ENCODE measurements around the gene ASB15.

Gene ASB15

DNA sequence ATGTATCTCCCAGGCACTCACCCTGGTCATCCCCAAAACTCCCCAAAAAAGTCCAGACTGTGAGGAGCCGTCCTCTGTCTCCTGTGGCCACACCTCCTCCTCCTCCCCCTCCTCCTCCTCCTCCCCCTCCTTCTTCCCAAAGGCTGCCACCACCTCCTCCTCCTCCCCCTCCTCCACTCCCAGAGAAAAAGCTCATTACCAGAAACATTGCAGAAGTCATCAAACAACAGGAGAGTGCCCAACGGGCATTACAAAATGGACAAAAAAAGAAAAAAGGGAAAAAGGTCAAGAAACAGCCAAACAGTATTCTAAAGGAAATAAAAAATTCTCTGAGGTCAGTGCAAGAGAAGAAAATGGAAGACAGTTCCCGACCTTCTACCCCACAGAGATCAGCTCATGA lies 61.1 kb downstream of the ASB15 start:
- 69% methylated on average over 2 of the region's 3 CpGs; no CpG with 5 or more reads in 1 of the 2 experiments for WGBS, 2 experiments (ENCODE audit: insufficient coverage in 2 of 2)
- Histone ChIP-seq H3K4me1 (ENCODE audit: control insufficient read depth, insufficient read depth, low read length, poor library complexity, severe bottlenecking) (peaks cover 7% of the 10 kb centered on the region), H3K27ac (ENCODE audit: low read depth, low read length, severe bottlenecking) (no peak overlapping the region), H3K4me3 (ENCODE audit: extremely low read depth, insufficient read depth, low read length, poor library complexity, severe bottlenecking) (no peak overlapping the region), H3K9me3 (ENCODE audit: control insufficient read depth, low read length) (no peaks in the 10 kb centered on the region), H3K36me3 (ENCODE audit: control insufficient read depth, insufficient read depth, low read length) (no peaks in the 10 kb centered on the region)

DNA sequence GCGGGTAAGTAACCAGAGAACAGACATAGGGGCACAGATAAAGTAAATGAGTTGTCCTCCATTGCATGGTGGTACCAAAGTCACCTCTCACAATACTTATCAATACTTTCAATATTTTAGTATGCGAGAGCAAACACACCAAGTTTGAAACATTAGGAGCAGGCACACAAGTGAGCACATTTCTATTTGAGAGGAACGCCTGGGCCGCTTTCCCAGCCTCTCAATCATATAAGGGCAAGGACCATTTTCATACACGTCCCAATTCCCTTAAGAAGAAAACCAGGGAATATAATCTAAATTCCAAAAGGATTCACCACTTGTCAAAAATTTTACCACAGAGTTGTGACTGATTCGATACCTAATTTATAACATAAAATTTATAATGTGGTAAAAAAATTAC lies 61.6 kb downstream of the ASB15 start:
- Histone ChIP-seq H3K4me3 (ENCODE audit: extremely low read depth, insufficient read depth, low read length, poor library complexity, severe bottlenecking) (no peak overlapping the region), H3K36me3 (ENCODE audit: control insufficient read depth, insufficient read depth, low read length) (no peaks in the 10 kb centered on the region), H3K9me3 (ENCODE audit: control insufficient read depth, low read length) (no peaks in the 10 kb centered on the region), H3K27ac (ENCODE audit: low read depth, low read length, severe bottlenecking) (no peak overlapping the region), H3K4me1 (ENCODE audit: control insufficient read depth, insufficient read depth, low read length, poor library complexity, severe bottlenecking) (peaks cover 7% of the 10 kb centered on the region)
- 89 to 97% methylated on average over 3 to 4 of the region's 6 CpGs for WGBS, 2 experiments (ENCODE audit: insufficient coverage in 2 of 2)

DNA sequence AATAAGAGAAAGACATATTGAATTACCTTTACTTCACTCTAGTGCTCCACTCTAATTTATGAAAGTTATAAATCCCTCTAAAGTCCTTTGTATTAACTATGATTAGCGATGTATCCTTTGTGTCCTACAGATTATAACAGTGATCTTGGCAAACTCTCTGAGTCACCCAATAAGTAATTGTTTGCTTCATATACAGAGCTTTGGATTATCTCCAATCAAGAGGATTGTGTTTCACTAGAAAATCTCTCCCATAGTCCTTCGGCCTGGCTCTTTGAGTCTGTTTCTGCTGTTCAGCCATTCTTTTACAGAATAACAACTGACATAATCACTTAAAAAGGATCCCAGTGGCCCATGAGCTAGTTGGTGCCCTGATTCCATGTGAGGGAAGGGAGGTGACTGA lies 63.5 kb downstream of the ASB15 start:
- Histone ChIP-seq H3K4me3 (ENCODE audit: extremely low read depth, insufficient read depth, low read length, poor library complexity, severe bottlenecking) (no peak overlapping the region), H3K27ac (ENCODE audit: low read depth, low read length, severe bottlenecking) (no peak overlapping the region), H3K4me1 (ENCODE audit: control insufficient read depth, insufficient read depth, low read length, poor library complexity, severe bottlenecking) (peaks cover 5% of the 10 kb centered on the region), H3K36me3 (ENCODE audit: control insufficient read depth, insufficient read depth, low read length) (no peaks in the 10 kb centered on the region), H3K9me3 (ENCODE audit: control insufficient read depth, low read length) (no peaks in the 10 kb centered on the region)
- WGBS, 2 experiments (ENCODE audit: insufficient coverage in 2 of 2), result 100% methylated on average over 1 of the region's 2 CpGs; no CpG with 5 or more reads in 1 of the 2 experiments

DNA sequence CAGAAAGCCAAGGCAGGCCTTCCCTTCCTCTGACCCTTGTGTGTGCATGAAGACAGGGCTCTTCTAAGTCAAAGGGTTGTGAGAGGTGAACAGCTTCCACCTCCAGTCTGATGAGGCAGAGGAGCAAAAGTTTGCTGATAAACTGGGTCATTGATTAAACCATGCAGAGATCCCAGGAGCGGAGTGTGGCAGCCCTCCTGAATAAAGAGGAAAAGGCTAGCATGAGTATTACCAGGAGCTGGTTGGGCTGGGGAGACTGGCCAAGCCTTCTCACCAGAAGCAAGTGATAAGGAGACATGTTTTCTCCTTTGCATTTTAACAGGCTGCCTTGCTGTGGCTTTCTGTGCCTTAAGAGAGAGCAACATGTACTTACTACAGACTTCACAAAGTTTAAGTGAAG lies 64.3 kb downstream of the ASB15 start:
- Histone ChIP-seq H3K4me1 (ENCODE audit: control insufficient read depth, insufficient read depth, low read length, poor library complexity, severe bottlenecking) (no peaks in the 10 kb centered on the region), H3K27ac (ENCODE audit: low read depth, low read length, severe bottlenecking) (no peak overlapping the region), H3K36me3 (ENCODE audit: control insufficient read depth, insufficient read depth, low read length) (no peaks in the 10 kb centered on the region), H3K9me3 (ENCODE audit: control insufficient read depth, low read length) (no peaks in the 10 kb centered on the region), H3K4me3 (ENCODE audit: extremely low read depth, insufficient read depth, low read length, poor library complexity, severe bottlenecking) (no peak overlapping the region)
- 73 to 92% methylated on average over 1 of the region's 1 CpG for WGBS, 2 experiments (ENCODE audit: insufficient coverage in 2 of 2)

DNA sequence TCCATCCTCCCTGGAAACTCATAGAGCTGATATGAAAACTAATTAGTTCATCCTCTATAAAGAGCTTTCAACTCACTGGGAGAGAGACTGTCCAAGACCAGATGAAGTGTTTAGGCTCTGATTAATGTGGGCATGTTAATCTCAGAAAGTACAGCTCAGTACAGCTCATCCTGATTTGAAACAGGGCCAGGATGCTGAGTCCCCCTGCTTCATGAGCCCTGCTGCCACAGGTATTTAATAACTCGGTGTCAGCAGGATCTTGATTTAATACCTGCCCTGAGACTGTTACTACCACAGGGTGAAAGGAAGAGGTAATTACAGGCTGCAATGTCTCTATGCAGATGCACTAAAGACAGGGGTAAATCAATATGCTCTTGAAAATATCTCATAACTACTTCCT lies 64.9 kb downstream of the ASB15 start:
- WGBS, 2 experiments (ENCODE audit: insufficient coverage in 2 of 2), result 100% methylated on average over 1 of the region's 1 CpG; no CpG with 5 or more reads in 1 of the 2 experiments
- no peaks in the 10 kb centered on the region for H3K4me1 ChIP-seq (ENCODE audit: control insufficient read depth, insufficient read depth, low read length, poor library complexity, severe bottlenecking)
- no peak overlapping the region for H3K27ac ChIP-seq (ENCODE audit: low read depth, low read length, severe bottlenecking)

DNA sequence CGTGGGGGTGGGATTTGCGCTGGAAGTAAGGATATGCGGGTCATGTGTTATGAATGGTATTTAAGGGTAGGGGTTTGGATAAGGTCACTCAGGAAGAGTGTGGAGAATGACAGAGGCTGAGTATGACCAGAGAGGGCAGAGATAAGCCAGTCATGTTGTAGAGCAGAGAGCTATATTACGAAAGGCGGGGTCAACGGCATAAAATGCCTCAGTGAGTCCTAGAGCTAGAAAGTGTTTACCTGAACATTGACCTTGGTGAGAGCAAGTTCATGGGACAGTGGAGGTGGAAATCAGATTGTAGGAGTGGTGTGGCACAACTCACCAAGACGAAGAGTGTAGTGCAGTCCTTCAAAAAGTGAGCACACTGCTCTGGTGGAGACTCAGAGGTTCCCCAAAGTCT lies 67.9 kb downstream of the ASB15 start:
- Histone ChIP-seq H3K4me1 (ENCODE audit: control insufficient read depth, insufficient read depth, low read length, poor library complexity, severe bottlenecking) (peaks cover 7% of the 10 kb centered on the region), H3K27ac (ENCODE audit: low read depth, low read length, severe bottlenecking) (no peak overlapping the region), H3K36me3 (ENCODE audit: control insufficient read depth, insufficient read depth, low read length) (no peaks in the 10 kb centered on the region), H3K4me3 (ENCODE audit: extremely low read depth, insufficient read depth, low read length, poor library complexity, severe bottlenecking) (no peak overlapping the region), H3K9me3 (ENCODE audit: control insufficient read depth, low read length) (no peaks in the 10 kb centered on the region)
- 95 to 97% methylated on average over 6 of the region's 7 CpGs for WGBS, 2 experiments (ENCODE audit: insufficient coverage in 2 of 2)

More for the DNA sequence above, 64.9 kb downstream of the ASB15 start:
- Histone ChIP-seq H3K4me3 (ENCODE audit: extremely low read depth, insufficient read depth, low read length, poor library complexity, severe bottlenecking) (no peak overlapping the region), H3K36me3 (ENCODE audit: control insufficient read depth, insufficient read depth, low read length) (no peaks in the 10 kb centered on the region), H3K9me3 (ENCODE audit: control insufficient read depth, low read length) (no peaks in the 10 kb centered on the region)

DNA sequence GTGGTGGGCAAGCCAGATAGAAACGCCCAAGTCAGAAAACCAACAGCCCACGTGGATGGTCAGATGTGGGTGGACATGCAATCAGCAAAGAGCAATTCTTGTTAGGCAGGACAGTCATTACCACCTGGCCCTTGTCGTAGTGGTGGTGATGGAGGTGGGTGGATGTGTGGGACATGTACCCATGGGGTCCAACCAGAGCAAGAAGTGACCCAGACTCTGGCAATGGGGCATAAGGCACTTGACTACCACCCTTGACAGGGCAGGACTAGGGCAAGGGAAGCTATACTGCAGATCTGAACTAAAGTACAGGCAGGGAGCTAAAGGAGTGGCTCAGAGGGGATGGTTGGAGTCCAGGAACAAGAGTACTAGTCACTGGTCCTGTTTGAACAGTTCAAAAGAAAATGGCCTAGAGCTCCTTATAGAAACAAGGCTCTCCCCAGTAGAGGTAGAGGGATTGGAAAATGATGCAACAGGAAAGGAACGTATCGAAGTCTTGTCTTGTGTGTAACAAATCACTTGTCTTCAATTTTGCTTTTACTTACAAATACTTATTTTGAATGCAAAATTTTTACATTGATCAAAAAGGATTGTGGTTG lies 71.6 kb downstream of the ASB15 start:
- Histone ChIP-seq H3K4me3 (ENCODE audit: extremely low read depth, insufficient read depth, low read length, poor library complexity, severe bottlenecking) (no peak overlapping the region), H3K27ac (ENCODE audit: low read depth, low read length, severe bottlenecking) (no peak overlapping the region), H3K4me1 (ENCODE audit: control insufficient read depth, insufficient read depth, low read length, poor library complexity, severe bottlenecking) (peaks cover 18% of the 10 kb centered on the region), H3K36me3 (ENCODE audit: control insufficient read depth, insufficient read depth, low read length) (peaks cover 9% of the 10 kb centered on the region), H3K9me3 (ENCODE audit: control insufficient read depth, low read length) (no peaks in the 10 kb centered on the region)
- WGBS, 2 experiments (ENCODE audit: insufficient coverage in 2 of 2), result 87 to 100% methylated on average over 2 to 3 of the region's 5 CpGs

DNA sequence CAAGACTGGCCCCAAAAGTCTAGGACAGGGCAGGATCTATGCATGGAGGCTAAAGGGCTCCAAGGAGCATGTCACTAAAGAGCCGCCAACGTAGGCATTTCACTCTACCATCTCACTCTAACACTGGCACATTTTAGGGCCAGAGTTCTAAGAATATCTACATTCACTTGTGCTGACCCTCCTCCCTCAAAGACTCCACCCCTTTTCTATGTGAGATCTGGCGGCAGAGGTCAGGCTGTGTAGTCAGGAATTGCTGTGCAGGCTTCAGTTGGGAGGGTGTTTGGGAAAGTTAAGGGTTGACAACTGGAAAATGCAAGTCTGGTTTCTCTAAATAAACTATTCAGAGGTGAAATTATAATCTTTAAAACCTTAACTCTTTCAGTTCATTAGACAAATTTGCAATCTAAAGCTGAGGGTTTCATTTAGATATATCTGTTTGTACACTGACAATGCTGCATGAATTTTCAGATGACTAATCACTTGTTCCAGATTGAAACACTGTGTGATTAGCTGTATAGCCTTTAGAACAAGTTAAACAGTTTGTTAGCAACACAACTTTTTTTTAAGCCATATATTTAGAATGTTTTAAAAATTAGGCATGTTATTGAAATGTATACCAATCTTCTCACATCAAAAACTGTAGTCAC lies 72.3 kb downstream of the ASB15 start:
- Histone ChIP-seq H3K27ac (ENCODE audit: low read depth, low read length, severe bottlenecking) (no peak overlapping the region), H3K4me3 (ENCODE audit: extremely low read depth, insufficient read depth, low read length, poor library complexity, severe bottlenecking) (no peak overlapping the region), H3K4me1 (ENCODE audit: control insufficient read depth, insufficient read depth, low read length, poor library complexity, severe bottlenecking) (peaks cover 18% of the 10 kb centered on the region), H3K9me3 (ENCODE audit: control insufficient read depth, low read length) (no peaks in the 10 kb centered on the region), H3K36me3 (ENCODE audit: control insufficient read depth, insufficient read depth, low read length) (peaks cover 9% of the 10 kb centered on the region)
- WGBS, 2 experiments (ENCODE audit: insufficient coverage in 2 of 2), result 100% methylated on average over 2 of the region's 3 CpGs

DNA sequence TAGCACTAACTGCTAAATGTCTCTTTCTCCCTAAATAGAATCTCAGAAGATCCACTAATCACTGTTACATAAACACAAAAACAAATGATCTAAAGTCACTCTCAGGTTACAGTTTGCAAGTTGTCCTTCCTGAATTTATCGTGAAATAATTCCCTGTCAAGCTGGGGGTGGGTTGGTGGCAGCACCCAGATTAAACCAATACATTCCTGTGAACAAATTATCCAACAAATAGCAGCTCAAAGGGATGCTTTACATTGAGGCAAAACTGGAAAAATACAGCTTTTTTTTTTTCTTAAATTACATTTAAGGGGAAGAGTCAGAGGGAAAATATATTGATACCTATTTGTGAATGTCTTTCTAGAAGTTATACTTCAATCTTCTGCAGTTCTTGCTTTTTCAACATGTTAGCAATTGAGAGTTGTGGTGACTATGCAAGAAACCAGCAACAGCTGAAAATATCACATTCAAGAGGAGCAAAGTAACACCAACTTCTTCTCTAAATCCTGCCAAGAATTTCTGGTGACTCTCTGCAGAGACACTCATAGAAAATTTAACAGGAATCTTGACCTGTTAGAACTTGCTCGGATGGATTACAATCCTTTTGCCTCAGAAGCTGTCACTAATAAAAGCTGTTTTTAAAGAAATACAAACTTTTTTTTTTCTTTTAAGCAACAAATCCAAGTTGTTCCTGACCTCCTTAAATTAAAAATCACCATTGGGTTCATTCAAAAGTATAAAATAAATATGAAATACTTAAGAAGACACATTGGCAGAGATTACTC lies 73.0 kb downstream of the ASB15 start:
- peaks cover 10% of the 10 kb centered on the region for H3K36me3 ChIP-seq (ENCODE audit: control insufficient read depth, insufficient read depth, low read length)
- H3K4me1 ChIP-seq (ENCODE audit: control insufficient read depth, insufficient read depth, low read length, poor library complexity, severe bottlenecking), result peaks cover 18% of the 10 kb centered on the region
- WGBS, 2 experiments (ENCODE audit: insufficient coverage in 2 of 2), result 60 to 83% methylated on average over 1 to 2 of the region's 2 CpGs
- H3K27ac ChIP-seq (ENCODE audit: low read depth, low read length, severe bottlenecking), result peak overlapping the region; percentile 4
- H3K4me3 ChIP-seq (ENCODE audit: extremely low read depth, insufficient read depth, low read length, poor library complexity, severe bottlenecking), result no peak overlapping the region
- no peaks in the 10 kb centered on the region for H3K9me3 ChIP-seq (ENCODE audit: control insufficient read depth, low read length)

DNA sequence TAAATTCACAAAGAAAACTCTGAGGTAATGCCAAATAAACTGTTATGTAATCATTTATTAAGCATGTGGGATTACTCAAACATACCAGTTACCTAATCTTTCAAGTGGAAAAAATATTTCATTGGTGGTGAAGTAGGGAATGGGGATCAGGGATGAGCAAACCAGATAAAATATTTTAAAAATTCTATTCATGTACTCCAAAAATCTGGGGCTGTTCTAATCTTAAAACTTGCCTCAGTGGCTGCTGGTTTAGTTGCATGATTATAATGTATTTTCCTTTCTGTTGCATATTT lies 73.5 kb downstream of the ASB15 start:
- Histone ChIP-seq H3K9me3 (ENCODE audit: control insufficient read depth, low read length) (no peaks in the 10 kb centered on the region), H3K4me3 (ENCODE audit: extremely low read depth, insufficient read depth, low read length, poor library complexity, severe bottlenecking) (no peak overlapping the region), H3K27ac (ENCODE audit: low read depth, low read length, severe bottlenecking) (peak overlapping the region; percentile 4), H3K4me1 (ENCODE audit: control insufficient read depth, insufficient read depth, low read length, poor library complexity, severe bottlenecking) (peaks cover 18% of the 10 kb centered on the region), H3K36me3 (ENCODE audit: control insufficient read depth, insufficient read depth, low read length) (peaks cover 16% of the 10 kb centered on the region)

Measured in mesodermal cell (in vitro differentiated cells).